ENCODE data around the gene RNF150.

Gene RNF150

DNA sequence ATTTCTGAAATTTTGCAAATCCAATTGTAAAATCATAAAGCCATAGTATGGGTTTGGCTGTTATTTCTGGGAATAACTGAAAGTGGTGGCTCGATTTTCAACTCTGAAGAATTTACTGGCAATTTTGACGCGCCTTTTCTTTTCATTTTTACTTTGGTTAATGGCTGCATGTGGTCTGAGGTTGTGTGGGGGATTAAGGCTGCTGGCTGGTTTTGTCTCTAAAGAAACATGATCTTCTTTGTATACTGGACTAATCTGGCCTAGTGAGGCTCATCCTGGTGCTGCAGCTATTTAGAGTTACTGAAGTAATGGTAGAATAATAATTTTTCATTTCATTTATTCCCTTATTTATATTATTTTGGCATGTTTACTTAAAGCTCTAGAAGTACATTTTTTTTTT is 164.0 kb downstream of the RNF150 start:
- no peak for DNase-seq

DNA sequence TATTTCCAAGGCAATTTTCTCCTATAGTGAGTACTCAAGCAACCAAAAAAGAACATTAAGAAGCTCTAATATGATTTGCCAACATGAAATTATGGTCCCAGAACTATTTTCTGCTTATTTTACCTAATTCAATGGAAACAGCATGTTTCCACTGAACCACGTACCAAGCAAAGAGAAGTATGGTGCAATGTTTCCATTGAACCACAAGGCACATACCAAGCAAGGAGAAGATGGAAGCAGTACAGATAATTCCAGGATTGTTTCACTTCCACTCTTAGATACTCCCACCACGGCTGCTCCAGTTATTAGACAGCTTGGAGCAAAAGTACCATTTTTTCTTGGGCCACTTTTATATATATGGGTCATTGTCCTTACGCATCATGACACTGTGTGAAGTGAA is 164.9 kb downstream of the RNF150 start:
- no peak for DNase-seq

DNA sequence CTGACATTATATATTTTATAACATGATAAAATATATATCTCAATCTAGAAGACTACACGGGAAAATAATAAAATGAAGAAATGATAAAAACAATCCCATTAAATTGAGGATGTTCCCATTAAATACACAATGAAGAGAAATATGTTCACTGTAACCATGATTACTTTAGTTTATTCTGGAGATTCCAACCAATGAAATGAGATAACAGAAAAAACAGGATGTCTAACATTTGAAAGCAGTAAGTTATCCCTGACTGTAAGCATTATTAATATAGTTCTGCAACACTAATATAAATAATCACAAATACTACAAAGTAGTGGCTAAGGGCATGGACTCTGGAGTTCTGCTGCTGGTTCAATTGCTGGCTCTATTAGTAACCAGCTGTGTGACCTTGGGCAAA is 169.4 kb downstream of the RNF150 start:
- no peak for DNase-seq

DNA sequence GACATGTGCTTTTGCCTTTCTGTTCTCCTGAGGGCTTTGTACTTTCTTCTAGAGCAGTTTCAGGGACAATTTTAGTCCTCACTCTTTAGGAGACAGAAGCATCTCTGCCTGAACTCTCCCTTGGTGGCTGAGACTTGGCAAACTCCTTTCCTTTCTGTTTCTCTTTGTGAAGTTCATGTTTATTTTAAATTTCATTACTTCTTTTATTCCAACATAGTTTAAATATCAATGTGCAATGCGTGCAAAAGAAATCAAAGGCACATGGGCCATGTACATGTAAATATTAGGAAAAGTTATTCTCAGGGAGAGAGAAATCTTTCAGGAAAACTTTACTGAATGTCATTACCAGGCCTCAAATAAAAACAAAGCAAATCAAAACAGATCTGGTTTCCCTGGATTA is 177.6 kb downstream of the RNF150 start:
- no peak for DNase-seq

DNA sequence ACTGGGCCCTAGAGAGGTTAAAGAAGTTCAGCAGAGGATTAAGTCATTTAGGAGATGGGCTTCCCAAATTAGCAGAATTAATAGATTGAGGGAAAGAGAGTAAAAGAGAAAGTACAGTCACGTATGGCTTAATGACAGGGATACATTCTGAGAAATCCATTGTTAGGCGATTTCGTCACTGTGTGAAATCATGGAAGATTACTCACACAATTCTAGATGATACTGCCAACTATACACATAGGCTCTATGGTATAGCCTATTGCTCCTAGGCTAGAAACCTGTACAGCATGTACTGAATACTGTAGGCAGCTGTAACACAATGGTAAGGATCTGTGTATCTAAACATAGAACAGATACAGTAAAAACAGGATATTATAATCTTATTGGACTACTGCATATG is 180.6 kb downstream of the RNF150 start:
- DNase-seq: no peak

DNA sequence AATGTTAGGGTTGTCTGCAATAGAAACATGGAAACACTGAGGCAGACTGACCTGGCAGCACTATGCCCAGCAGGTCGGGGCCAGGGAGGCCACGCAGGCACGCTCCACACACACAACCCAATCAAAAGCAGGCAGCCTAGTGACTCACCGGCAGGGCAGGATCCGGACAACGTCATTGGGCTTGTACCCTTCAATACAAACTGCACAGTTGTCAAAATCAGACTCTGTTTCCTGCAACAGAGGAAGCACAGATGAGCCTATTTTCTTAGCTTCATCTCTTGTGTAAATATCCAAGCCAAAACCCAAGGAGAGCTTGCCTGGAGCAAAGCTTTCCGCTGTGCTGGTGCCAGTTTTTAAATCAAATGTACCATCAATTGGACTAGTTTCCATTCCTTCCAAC is 185.8 kb downstream of the RNF150 start:
- DNase-seq: no peak

DNA sequence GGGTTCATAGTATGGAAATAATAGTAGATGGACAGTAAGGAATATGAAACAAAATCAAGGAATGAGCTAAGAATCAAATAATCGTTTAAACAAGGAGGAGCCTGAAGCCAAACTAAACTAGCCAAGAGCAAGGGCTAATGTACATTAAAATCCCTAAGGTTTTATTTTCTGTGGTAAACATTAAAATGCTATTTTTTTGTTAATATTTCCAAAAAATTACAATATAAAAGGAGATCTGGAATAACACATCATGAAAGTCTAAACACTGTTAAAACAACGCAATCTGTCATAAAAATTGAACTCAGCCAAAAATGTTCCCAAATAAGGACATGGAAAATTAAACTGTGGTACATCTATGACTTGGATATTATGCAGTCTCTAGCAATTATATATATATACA is 188.2 kb downstream of the RNF150 start:
- no peak for DNase-seq

DNA sequence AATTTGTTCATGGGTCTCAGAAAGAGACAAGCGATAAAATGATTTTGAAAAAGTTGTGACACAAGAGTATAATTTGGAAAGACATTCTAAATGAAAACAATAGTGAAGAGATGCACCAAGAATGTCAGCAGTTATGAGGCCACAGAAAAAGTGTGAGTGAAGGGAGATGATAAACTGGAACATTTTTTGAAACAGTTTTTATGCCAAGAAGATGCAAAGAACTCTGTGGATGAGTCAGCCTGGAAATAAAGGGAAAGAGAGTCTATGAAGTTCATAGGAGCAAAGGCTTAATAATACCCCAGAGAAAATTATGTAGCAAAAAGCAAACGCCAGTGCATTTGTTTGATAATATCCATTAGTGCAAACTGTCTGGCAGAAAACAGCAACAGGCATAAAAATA is 188.7 kb downstream of the RNF150 start:
- DNase-seq: no peak

DNA sequence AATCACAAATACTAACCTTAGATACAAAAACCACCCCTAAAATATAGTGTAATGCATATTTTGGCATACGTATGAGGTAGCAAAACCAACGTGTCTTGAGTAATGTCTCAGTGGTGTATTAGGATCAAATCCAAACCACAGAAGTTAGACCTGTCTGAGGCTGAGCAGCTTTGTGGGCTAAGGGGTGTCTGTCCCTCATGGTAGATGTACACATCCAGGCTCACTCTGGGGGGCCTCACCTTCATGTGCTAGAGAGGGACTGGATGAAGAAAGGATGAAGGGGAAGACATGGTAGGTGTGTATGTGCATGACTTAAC is 189.1 kb downstream of the RNF150 start:
- DNase-seq: no peak

DNA sequence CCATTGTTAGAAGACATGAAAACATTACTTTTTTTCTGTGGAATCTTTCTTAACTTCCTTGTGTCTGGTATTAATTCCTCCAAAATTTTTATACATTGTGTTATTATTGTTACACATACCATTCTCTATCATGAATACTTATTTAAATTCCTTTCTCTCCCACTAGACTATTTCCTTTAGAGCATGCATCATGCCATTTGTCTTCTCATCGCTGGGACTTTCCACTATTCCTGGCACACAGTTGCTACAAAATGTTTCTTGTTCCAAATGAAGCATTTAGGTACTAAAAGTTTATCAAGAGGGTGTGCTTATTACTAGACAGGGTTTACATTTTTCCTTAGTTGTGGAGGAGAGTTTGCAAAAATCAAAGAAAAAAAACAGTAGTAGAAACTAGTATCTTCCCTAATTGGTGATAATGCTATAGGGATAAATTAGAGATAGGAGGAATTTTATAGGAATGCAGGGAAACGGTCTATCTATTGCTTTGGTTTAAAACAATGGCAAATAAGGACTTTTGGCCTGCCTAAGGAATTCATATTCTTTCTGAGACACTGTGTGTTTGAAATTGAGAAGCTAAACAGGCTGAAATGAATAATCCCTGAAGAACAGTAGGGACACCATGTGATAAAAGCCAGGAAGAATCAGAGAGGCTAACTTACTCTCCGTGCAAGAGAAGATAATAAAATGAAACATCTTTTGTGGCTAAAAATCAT is 189.6 kb downstream of the RNF150 start:
- DNase-seq: no peak

DNA sequence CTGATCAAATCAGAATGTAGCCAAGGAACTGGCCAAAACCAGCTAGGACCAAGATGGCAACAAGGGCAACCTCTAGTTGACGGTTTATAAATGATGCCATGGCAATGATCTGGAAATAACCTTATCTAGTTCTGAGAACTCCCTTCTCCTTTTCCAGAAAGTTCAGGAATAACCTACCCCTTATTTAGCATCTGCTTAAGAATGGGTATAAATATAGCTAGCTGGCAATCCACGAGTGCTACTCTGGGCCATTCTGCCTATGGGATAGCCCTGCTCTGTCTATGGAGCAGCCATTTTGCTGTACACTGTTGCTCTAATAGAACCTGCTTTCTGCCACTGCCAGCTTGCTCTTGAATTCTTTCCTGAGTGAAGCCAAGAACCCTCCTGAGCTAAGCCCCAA is 192.7 kb downstream of the RNF150 start:
- DNase-seq: no peak

DNA sequence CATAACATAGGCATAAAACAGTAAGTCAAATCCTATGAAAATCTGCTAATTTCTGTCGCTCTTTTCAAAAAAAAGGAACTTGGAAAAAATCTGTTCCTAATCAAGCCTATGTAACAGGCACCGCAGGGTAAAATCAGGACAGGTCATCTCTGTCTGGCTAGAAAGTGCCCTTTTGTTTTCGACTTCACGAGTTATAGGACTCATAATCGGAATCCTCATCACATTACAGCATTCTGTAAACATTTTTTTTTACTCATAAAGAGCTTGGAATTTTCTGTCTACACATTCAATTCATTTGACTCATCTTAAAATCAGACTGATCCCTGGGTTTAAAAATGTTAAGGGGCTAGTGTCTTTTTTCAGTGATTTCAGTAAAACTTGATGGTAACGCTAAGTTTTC is 195.4 kb downstream of the RNF150 start:
- no peak for DNase-seq

DNA sequence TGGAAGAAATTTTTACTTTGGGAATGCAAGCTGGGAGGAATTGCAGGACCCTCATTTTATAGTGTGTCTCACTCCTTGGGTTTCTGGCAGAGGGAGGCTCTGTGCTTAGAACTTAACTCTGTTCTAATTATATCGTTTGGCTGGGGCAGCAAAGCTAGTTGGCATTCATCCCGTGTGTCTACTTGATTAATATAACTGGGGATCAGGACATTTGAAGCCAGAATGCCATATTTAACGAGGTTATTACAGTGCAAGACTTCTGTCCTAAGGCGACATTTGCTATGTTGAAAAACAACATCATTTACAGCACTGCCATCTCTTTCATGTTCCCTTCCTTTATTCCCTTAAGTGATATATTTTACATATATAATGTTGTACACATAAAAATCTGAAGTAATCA is 198.0 kb downstream of the RNF150 start:
- DNase-seq: no peak

DNA sequence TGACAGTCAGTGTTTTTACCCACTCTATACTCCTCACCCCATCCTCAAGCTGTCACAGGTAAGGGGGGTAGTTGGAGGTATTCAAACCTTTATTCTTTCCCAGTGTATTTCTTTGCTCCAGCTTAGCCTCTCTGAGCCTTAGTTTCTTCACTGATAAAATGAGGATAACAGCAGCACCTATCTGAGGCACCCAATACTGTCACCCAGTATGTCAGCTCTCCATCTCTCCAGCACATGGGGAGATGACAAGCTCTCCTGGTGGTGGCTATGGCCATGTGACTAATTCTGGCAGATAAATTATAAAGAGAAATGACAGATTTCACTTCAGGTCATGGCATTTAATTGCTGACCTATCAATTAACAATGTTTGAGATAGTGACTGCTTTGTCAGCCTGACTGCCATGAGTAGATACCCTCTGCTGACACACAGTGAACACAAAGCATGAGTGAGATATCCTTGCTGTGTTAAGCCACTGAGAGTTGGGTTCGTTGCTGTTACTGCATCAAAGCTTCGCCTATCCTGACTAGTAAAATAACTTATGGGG is 200.7 kb downstream of the RNF150 start:
- DNase-seq: no peak

DNA sequence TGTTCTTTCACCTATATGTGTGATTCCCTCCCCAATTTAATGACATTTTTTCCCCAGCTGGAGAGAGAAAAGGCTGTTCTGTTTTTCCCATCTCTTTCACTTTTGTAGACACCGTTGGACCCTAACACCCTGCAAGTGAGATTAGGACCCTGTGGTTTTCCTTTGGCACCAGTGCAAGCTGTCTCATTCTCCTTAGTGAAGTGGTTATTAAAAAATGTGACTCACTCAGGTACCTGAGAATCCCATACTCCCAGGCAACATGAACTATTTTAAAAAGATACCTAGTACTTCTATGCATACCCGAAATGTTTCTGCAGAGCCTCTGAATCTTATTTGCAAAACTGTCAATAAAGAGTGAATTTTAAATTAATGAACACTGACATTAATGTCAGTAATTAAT is 201.4 kb downstream of the RNF150 start:
- no peak for DNase-seq

DNA sequence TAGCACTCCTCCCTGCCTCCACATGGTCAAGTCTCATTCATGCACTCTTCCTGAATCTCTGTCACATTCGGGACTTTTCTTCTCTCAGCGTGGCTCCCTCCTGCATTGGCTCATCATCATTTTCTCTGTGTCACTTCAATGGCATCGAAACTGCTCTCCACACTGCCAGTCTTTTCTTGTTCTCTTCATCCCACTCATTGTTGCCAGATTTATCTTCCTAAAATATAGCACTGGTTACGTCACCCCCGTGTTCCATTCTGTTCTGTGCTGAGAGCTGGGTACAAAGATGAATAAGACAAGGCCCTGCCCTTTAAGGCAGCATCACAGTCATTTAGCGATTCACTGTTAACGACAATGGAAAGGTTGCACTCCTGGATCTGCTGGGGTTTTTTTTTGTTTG is 202.7 kb downstream of the RNF150 start:
- no peak for DNase-seq

DNA sequence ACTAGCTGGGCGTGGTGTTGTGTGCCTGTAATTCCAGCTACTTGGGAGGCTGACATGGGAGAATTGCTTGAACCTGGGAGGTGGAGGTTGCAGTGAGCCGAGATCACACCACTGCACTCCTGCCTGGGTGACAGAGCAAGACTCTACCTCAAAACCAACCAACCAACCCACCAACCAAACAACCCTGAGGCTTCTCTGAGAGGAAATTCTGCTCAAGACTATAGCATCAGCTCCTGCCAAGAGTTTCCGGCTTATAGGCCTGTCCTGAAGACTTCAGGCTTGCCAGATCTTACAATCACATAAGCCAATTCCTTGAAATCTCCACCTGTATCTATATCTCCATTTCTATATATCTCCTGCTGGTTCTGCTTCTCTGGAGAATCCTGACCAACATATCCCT is 203.3 kb downstream of the RNF150 start:
- no peak for DNase-seq

DNA sequence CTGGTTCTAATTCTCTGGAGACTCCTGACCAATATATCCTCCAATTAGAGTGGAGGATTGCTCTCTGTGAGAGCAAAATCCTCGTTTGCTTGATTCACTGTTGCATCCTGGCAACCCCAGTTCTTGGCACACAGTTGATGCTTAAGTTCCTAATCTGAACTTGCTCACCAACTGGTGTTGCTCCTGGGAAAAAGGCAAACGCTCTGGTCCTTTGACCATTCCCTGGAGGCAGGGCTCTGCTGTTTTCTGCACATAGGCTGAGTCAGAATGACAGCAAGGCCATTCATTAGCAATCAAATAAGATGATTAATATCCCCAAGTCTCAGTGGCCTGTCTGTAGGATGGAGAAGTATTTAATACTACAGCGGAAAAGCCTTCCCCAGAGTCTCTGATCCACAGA is 204.4 kb downstream of the RNF150 start:
- no peak for DNase-seq

DNA sequence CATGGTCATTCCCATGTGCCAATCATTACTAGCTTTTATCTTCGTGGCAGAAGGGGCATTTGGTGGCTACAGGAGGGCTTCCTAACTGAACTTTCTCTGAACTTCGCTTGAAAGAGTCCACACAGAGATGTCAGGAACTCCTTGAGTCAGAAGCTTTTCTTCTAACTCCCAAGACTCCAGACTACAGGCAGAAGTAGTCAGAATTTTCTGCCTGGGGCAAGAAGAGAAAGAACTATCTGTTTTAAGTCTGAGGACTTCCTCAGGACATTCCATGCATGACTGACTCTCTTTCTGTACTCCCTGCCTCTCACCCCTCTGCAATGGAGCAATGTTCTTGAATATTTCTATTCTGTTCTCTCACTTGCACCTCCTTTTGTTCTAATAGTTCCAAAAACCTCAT is 206.6 kb downstream of the RNF150 start:
- DNase-seq: no peak

DNA sequence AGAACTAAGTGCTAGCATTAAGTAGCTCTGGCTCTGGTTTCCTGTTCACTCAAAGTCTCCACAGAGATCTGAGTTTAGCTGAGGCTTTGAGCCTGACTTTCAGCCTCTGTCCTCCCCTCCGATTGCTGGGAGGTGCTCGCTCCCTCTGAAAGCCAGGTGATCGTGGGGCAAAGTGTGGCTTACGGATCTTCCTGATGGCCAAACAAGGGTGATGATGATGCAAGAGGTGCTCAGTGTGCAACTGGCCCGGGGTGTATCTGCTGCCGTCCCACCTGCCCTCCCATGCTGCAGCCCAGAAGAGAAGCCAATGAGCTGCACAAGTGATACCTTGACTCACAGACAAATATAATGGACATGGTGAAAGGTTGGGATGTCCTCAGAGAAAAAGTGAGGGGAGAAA is 207.9 kb downstream of the RNF150 start:
- no peak for DNase-seq

DNA sequence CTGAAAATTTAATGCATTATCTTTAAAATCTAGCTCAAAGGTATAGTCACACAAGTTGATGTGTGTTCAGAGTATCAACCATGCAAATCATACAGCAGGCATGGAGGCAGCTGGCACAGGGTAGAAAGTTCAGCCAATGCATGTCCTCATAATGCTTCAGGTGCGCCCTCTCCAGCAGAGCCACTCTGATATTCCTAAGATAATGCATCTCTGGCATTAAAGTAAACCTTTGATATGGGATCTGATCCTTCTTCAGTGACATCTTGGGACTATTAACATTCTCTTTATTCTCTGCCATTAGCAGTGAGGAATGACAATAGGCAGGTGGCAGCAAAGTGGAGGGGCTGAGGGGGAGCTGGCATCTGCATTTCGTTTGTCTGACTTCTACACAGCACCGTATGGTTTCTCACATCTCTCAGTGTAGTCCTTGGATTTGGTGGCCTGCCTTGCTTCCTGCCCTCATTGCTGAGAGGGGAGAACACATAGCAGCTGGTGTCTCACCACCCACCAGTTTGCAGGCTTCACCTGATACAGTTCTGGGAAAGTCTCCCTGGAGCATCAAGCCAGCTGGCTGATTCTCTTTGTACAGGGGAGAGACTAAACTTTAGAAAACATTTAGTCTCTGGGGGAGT is 208.4 kb downstream of the RNF150 start:
- no peak for DNase-seq

DNA sequence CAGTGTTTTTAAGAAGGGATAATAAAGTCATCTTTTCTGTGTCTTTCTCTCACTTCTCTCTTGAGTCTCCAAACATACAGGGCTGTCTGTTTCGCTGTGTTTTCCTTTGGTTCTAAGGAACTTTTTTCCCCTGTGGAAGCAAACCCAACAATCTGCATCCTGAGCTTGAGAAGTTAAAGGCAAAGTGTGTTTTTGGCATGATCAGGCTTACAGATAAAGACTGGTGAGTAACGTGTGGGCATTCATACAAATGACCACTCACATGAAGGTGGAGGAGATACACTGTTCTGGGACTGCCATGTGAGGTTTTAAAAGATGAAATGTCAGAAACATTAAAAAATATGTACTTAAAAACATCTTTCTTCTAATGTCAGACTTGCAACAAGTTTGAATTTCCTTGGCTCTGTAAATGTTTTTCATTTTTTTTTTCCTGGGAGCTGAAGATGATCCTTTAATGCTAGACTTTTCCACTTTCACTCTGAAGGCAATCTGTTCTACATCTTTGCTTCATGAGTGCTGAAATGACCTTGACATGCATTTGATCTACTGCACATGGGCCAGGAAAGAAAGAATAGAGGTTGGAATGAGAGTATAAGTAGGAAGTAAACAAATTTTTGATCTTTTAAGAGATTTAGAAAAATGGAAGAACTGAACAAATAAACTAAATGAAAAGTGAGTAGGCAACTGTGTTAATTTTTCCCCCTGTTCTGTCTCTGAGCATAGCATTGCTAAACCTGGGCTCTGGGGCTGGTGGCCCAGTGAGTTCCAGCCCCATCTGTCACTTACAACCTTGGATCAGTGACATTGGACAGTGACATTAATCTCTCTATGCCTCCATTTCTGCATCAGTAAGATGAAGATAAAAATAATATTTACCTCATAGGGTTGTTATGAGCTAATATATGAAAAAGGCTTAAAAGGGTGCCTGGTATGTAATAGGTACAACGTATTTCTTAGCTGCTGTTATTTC is 226.0 kb downstream of the RNF150 start:
- no peak for DNase-seq

DNA sequence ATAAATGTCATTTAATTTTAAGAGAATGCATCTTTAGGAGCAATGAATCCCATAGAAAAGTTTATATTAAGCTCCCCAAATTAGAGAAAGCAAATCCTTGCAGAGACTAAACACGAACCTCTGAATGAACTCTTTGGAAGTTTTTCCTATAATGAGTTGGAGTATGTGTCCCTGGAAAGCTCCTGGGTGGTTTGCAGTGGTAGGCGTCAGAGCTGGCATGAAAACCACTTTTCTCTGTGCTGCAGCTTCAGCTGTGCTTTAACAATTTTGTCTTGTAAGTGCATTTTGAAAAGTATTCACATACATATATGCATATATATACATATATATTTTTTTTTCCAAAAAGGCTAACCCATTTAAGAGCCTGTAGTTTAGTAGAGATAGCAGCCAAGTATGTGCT is 228.4 kb downstream of the RNF150 start:
- DNase-seq: no peak

Measured in activated CD8-positive, alpha-beta memory T cell treated with anti-CD3 and anti-CD28 coated beads, Interleukin-2, amount 50 U/mL, for 4 hours (primary cell).